Psoas muscle (tissue), 8 donors: Measurements from ENCODE around the gene KLF12. TPM values are rescaled to one million over a fixed set of nuclear protein-coding genes. Genes with fewer than 3 reads are reported as not detected.

Experiments
- ATAC-seq, 4 donors: fragments of 200-7000 bp; cut with Tn5 transposase; one replicate each; pipeline ENCODE4 v1.9.1; 2020; ENCODE audit warnings: moderate library complexity in 3 of 4, mild to moderate bottlenecking in 2 of 4
- DNase-seq, 2 donors: peaks; one replicate each; pipeline ENCODE4 v3.0.0-alpha.2; 2020
- H3K27ac ChIP-seq: fragments of 200-600 bp; one replicate; pipeline ENCODE4 v1.8.0; 2022
- H3K27me3 ChIP-seq, 3 donors: fragments of 200-600 bp in 1 of 3; one replicate each; pipeline versions ENCODE4 v1.6.1 to v1.8.0; 2013 to 2022; ENCODE audit warnings: low read length in 2 of 3, mild to moderate bottlenecking in 2 of 3, moderate library complexity in 1 of 3; ENCODE audit not compliant: insufficient read depth in 3 of 3
- H3K36me3 ChIP-seq, 2 donors: fragments of 200-600 bp in 1 of 2; one replicate each; pipeline versions ENCODE4 v1.6.1 to v1.8.0; 2013 to 2022; ENCODE audit warnings: low read depth in 1 of 2, mild to moderate bottlenecking in 1 of 2, moderate library complexity in 1 of 2; ENCODE audit not compliant: insufficient read depth in 1 of 2
- H3K4me1 ChIP-seq: fragments of 200-600 bp; one replicate; pipeline ENCODE4 v1.8.0; 2022
- H3K4me3 ChIP-seq: fragments of 200-600 bp; one replicate; pipeline ENCODE4 v1.8.0; 2022; ENCODE audit warnings: mild to moderate bottlenecking
- H3K9me3 ChIP-seq: fragments of 200-600 bp; one replicate; pipeline ENCODE4 v1.8.0; 2022
- WGBS, 3 donors: extraction: QIAGEN DNeasy Blood & Tissue Kit; methylation state at CpG; one replicate each; pipeline versions ENCODE4 v1.1.6 to v1.1.7; 2013; 5-methylcytosine and 5-hydroxymethylcytosine counted together
- intact Hi-C, 2 donors: fragments of 100-400 bp; cut with DNase I; formaldehyde crosslinking; loops; one replicate each; pipeline versions ENCODE4 v1.11.0 to v1.14.2; 2022
- polyA plus RNA-seq, 3 donors: library from polyadenylated mRNA; stranded (reverse); fragments of 200-250 nt; gene quantifications; one replicate each; pipeline ENCODE4 v1.2.3, GENCODE V29; 2013
- total RNA-seq, 4 donors: library from RNA; stranded (reverse); fragmentation: NEBNext Ultra II Directional in 2 of 4; extraction: Animal tissue kit (Norgen Biotek cat#: 25700) in 2 of 4; gene quantifications; one replicate each; pipeline versions ENCODE4 v1.2.1 to v1.2.4, GENCODE V29; 2021 to 2023
- TF ChIP-seq, protein P1 (sequence below): fragments of 200-600 bp; IDR thresholded peaks from one replicate; pipeline ENCODE4 v1.8.0; 2022; ENCODE audit warnings: antibody characterized with exemption
- donor health status: healthy with polysubstance abuse.
- donor health status: DM: no; HTN: no; CAD: no; lungs with moderate emphysema.
- donor health status: Bipolar disorder and iron deficiency.
- donor health status: healthy.
- donor health status: DM: yes; HTN: yes; CAD: no.
- donor health status: DM: no; HTN: no; CAD: no.
- donor health status: DM: no; HTN: no; CAD: no.
- donor health status: DM: yes; HTN: yes; CAD: no.

The KLF12 gene
- total and polyA plus RNA-seq, 7 donors: 0.55 to 12.4 (median 8.0) TPM

DNA sequence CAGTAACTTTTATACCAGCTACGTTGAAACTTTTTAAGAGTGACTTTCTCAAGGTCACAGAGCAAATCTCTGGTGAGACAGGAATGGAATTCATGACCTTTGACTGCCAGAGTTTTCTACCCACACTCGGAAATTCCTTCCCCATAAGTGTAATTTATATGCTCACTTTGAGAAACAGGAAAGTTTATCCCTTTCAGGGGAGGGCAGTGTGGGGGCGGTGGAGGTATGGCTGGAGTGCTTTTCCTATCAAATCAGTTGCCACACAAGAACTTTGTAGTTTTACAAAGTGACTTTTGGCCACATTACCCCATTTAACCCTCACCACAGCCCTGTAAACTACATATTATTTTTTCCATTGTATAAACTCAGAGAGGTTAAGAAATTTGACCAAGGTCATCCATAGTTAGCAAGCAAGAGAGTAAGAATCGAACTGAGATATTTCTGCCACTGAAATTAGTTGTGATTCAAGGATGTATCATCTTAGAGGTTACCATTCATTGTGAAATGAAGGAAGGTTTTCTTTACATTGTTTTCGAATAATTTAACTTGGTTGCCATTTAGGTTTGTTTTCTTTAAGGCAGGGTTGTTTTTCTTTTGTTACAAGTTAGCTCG lies 5.9 kb downstream of the KLF12 start:
- 54 to 63% (median 55%) methylated on average over 6 of the region's 6 CpGs for WGBS, 3 donors
- no peak for DNase-seq
- no peak for ATAC-seq
- Histone ChIP-seq H3K4me3 (no peak overlapping the region), H3K9me3 (no peaks in the 10 kb centered on the region), H3K36me3 (no peaks in the 10 kb centered on the region), H3K27ac (no peak overlapping the region), H3K4me1 (peaks cover 43% of the 10 kb centered on the region), H3K27me3 (no peaks in the 10 kb centered on the region)
- TF ChIP-seq, protein P1, sequence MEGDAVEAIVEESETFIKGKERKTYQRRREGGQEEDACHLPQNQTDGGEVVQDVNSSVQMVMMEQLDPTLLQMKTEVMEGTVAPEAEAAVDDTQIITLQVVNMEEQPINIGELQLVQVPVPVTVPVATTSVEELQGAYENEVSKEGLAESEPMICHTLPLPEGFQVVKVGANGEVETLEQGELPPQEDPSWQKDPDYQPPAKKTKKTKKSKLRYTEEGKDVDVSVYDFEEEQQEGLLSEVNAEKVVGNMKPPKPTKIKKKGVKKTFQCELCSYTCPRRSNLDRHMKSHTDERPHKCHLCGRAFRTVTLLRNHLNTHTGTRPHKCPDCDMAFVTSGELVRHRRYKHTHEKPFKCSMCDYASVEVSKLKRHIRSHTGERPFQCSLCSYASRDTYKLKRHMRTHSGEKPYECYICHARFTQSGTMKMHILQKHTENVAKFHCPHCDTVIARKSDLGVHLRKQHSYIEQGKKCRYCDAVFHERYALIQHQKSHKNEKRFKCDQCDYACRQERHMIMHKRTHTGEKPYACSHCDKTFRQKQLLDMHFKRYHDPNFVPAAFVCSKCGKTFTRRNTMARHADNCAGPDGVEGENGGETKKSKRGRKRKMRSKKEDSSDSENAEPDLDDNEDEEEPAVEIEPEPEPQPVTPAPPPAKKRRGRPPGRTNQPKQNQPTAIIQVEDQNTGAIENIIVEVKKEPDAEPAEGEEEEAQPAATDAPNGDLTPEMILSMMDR: no peak
- intact Hi-C loops: loop anchor here in 1 of 2 donors (10.0 kb wide), 1 partner anchor 53 kb away; no protein-coding TSS in a partner anchor

DNA sequence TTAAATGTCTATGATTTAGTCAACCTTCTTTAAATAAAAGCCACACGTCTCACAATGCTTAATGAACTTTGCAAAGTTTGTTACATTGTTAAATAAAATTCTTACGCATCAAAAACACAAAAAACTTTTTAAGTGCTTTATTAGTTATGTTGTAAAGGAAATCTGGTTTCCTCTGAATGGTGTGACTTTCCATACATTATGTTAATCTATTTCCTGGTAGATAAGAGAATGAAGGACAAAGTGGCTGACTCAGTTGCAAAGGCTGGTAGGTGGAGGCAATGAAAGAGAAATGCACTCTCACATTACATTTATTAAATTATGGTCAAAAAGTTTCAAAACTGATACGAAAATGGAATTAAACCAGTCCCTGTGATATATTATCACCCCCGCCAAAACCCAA lies 15.9 kb downstream of the KLF12 start:
- ATAC-seq: no peak
- DNase-seq: no peak
- Histone ChIP-seq H3K27ac (no peak overlapping the region), H3K4me1 (peaks cover 19% of the 10 kb centered on the region), H3K36me3 (no peaks in the 10 kb centered on the region), H3K27me3 (no peaks in the 10 kb centered on the region), H3K9me3 (peaks cover 23% of the 10 kb centered on the region), H3K4me3 (no peak overlapping the region)
- intact Hi-C loops: no loop called here
- WGBS, 3 donors: 97 to 99% (median 98%) methylated on average over 4 of the region's 4 CpGs
- TF ChIP-seq, protein P1: no peak

DNA sequence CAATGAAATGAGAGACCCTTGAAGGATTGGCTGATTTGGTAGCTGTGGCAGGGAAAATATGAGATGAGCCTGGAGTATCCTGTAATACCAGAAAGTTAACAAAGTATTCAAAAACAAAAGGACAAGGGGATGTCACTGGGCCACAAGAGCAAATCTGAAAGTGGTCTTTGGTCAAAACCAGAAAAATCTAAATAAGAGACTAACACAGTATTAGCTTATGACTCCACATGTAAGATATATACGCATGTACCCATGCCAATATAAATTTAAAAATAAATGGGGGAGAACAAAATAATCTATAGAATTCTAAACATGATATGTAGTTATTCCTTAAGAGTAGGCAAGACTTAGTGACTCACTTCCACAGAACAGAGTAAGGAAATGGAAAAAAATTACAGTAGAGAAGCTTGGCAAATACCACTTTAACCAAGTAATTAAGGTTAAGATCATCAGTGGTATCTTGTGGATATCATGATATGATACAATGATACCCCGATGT lies 16.9 kb downstream of the KLF12 start:
- Histone ChIP-seq H3K9me3 (peaks cover 23% of the 10 kb centered on the region), H3K27me3 (no peaks in the 10 kb centered on the region), H3K4me1 (peaks cover 10% of the 10 kb centered on the region), H3K4me3 (no peak overlapping the region), H3K27ac (no peak overlapping the region), H3K36me3 (no peaks in the 10 kb centered on the region)
- intact Hi-C loops: no loop called here
- ATAC-seq (no peak), DNase-seq (no peak)
- TF ChIP-seq, protein P1: no peak
- 76 to 97% (median 95%) methylated on average over 2 of the region's 2 CpGs for WGBS, 3 donors

DNA sequence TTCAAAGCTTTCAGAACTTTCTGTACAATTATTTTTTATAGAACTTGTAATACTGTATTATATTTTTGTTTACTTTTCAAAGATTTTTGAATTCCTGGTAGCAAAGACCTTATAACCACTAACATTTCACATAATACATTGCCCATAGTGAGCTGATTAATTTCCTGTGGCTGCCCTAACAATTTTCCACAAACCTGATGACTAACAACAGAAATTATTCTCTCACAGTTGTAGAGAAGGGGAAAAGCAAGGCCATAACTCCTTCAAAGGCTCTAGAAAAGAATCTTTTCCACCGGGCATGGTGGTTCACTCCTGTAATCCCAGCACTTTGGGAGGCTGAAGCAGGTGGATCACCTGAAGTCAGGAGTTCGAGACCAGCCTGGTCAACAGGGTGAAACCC lies 19.1 kb downstream of the KLF12 start:
- Histone ChIP-seq H3K9me3 (peaks cover 21% of the 10 kb centered on the region), H3K36me3 (no peaks in the 10 kb centered on the region), H3K27me3 (no peaks in the 10 kb centered on the region), H3K4me1 (peaks cover 10% of the 10 kb centered on the region), H3K4me3 (no peak overlapping the region), H3K27ac (no peak overlapping the region)
- no peak for DNase-seq
- TF ChIP-seq, protein P1: no peak
- WGBS, 3 donors: 46 to 89% (median 50%) methylated on average over 2 of the region's 2 CpGs
- ATAC-seq: no peak
- intact Hi-C loops: no loop called here

DNA sequence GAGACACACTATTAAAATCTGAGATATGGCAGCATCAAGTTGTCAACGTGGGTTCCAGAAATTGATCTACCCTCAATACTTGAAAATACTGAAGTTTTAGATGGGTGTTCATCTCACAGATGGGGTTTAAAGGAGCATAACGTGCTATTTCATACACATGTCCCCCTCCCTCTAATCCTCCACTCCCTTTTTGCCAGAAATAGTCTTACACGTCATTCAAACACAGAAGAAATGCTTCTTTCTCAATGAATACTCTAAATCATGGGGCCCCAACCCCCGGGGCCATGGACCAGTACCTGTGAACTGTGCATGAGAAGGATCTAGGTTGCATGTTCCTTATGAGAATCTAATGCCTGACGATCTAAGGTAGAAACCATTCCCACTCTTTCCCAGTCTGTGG lies 19.6 kb downstream of the KLF12 start:
- Histone ChIP-seq H3K27me3 (no peaks in the 10 kb centered on the region), H3K4me1 (peaks cover 10% of the 10 kb centered on the region), H3K27ac (no peak overlapping the region), H3K9me3 (peaks cover 16% of the 10 kb centered on the region), H3K4me3 (no peak overlapping the region), H3K36me3 (no peaks in the 10 kb centered on the region)
- intact Hi-C loops: no loop called here
- DNase-seq (no peak), ATAC-seq (no peak)
- WGBS, 3 donors: 82 to 91% (median 84%) methylated on average over 5 of the region's 5 CpGs
- TF ChIP-seq, protein P1: no peak
